Upper lobe of left lung (tissue), 6 donors: ENCODE data around the gene CD163L1. TPM values are rescaled to one million over a fixed set of nuclear protein-coding genes. Genes with fewer than 3 reads are reported as not detected.
A peak's percentile ranks its signal among the peaks of the same experiment; 100 is the strongest.

Experiments used
- ATAC-seq, 2 donors: fragments of 200-7000 bp; cut with Tn5 transposase; one replicate each; pipeline ENCODE4 v1.9.1; 2022; ENCODE audit warnings: mild to moderate bottlenecking in 2 of 2, moderate library complexity in 2 of 2; ENCODE audit not compliant: low FRiP score in 2 of 2
- DNase-seq, 2 donors: peaks; one replicate each; pipeline ENCODE4 v3.0.0-alpha.2; 2019 to 2020
- H3K27ac ChIP-seq, 4 donors: fragments of 200-600 bp; sonication (generic); one replicate each; pipeline ENCODE4 v1.5.1; 2016 to 2019
- H3K27me3 ChIP-seq, 4 donors: fragments of 200-600 bp; sonication (generic); one replicate each; pipeline ENCODE4 v1.5.1; 2017 to 2019
- H3K36me3 ChIP-seq, 4 donors: fragments of 200-600 bp; sonication (generic); one replicate each; pipeline ENCODE4 v1.5.1; 2016 to 2019
- H3K4me1 ChIP-seq, 4 donors: fragments of 200-600 bp; sonication (generic); one replicate each; pipeline ENCODE4 v1.5.1; 2018 to 2019
- H3K4me3 ChIP-seq, 4 donors: fragments of 200-600 bp; sonication (generic); one replicate each; pipeline ENCODE4 v1.5.1; 2017 to 2019; ENCODE audit warnings: mild to moderate bottlenecking in 2 of 4, moderate library complexity in 1 of 4
- H3K9me3 ChIP-seq, 4 donors: fragments of 200-600 bp; sonication (generic); one replicate each; pipeline ENCODE4 v1.5.1; 2018 to 2019
- CTCF ChIP-seq, 6 experiments: fragments of 450-650 bp in 4 of 6; fragments of 200-600 bp in 2 of 6; sonication (generic) in 2 of 6; IDR thresholded peaks; one replicate each; pipeline ENCODE4 v1.5.1; 2016 to 2019; ENCODE audit warnings: antibody characterized with exemption in 6 of 6
- EP300 ChIP-seq, 4 donors: sonication (generic); formaldehyde crosslinking; IDR thresholded peaks; one replicate each; pipeline ENCODE4 v1.5.1; 2017; ENCODE audit warnings: antibody characterized with exemption in 4 of 4, control low read depth in 2 of 4
- POLR2A ChIP-seq, 4 donors: fragments of 450-650 bp; IDR thresholded peaks; one replicate each; pipeline ENCODE4 v1.5.1; 2016 to 2017; ENCODE audit warnings: antibody characterized with exemption in 4 of 4, mild to moderate bottlenecking in 2 of 4
- POLR2AphosphoS5 ChIP-seq, 2 donors: sonication (generic); formaldehyde crosslinking; IDR thresholded peaks; one replicate each; pipeline ENCODE4 v1.5.1; 2017; ENCODE audit warnings: antibody characterized with exemption in 2 of 2
- WGBS, 2 donors: methylation state at CpG; one replicate each; pipeline ENCODE4 v1.1.5; 2017 to 2018; 5-methylcytosine and 5-hydroxymethylcytosine counted together
- total RNA-seq, 6 donors: library from RNA; depleted of rRNA in 4 of 6; stranded (reverse); fragments of >200 nt in 4 of 6; gene quantifications; one replicate each; pipeline versions ENCODE4 v1.1.0 to v1.2.1, GENCODE V29; 2016 to 2021
- donor health status: DM: no; HTN: no; CAD: no; lungs with moderate emphysema.
- donor health status: DM: no; HTN: yes; CAD: no; lungs with severe emphysema.

Gene CD163L1
- total RNA-seq, 6 donors from 2014 or later = 0.59 to 21.0 (median 4.2) TPM

- TF ChIP-seq POLR2AphosphoS5 (IDR thresholded peaks at IDR 0.05) = no peak
- no peak for TF ChIP-seq CTCF (IDR thresholded peaks at IDR 0.05)
- TF ChIP-seq EP300 (IDR thresholded peaks at IDR 0.05) = no peak
- TF ChIP-seq POLR2A (IDR thresholded peaks at IDR 0.05) = no peak
- H3K27me3 ChIP-seq = no peaks in the 10 kb centered on the region
- ATAC-seq (no peak), DNase-seq (no peak)
- no peak overlapping the region for H3K27ac ChIP-seq
- no peaks in the 10 kb centered on the region for H3K9me3 ChIP-seq
- 100% methylated on average over 1 of the region's 1 CpG for WGBS, 2 donors
- H3K4me3 ChIP-seq = no peak overlapping the region
- H3K36me3 ChIP-seq = no peaks in the 10 kb centered on the region
- no peaks in the 10 kb centered on the region for H3K4me1 ChIP-seq
Measured at GRCh38 chr12:7399089-7399488, 44.9 kb downstream of the CD163L1 start.

GRCh38 chr12:7396418-7396817, 47.5 kb downstream of the CD163L1 start:
- WGBS, 2 donors = 81 to 82% methylated on average over 3 of the region's 3 CpGs
- DNase-seq (no peak), ATAC-seq (no peak)
- Histone ChIP-seq H3K4me3 (no peak overlapping the region), H3K27ac (no peak overlapping the region), H3K36me3 (no peaks in the 10 kb centered on the region), H3K4me1 (no peaks in the 10 kb centered on the region), H3K27me3 (no peaks in the 10 kb centered on the region), H3K9me3 (no peaks in the 10 kb centered on the region)
- no peak for TF ChIP-seq POLR2AphosphoS5 (IDR thresholded peaks at IDR 0.05)
- TF ChIP-seq CTCF (IDR thresholded peaks at IDR 0.05) = no peak
- TF ChIP-seq EP300 (IDR thresholded peaks at IDR 0.05) = no peak
- TF ChIP-seq POLR2A (IDR thresholded peaks at IDR 0.05) = no peak

- no peak for TF ChIP-seq EP300 (IDR thresholded peaks at IDR 0.05)
- no peak for TF ChIP-seq POLR2AphosphoS5 (IDR thresholded peaks at IDR 0.05)
- TF ChIP-seq POLR2A (IDR thresholded peaks at IDR 0.05) = no peak
- no peak for TF ChIP-seq CTCF (IDR thresholded peaks at IDR 0.05)
- 85 to 87% methylated on average over 5 of the region's 5 CpGs for WGBS, 2 donors
Measured at GRCh38 chr12:7395950-7396349, 48.0 kb downstream of the CD163L1 start.

GRCh38 chr12:7387289-7387688, 56.7 kb downstream of the CD163L1 start:
- WGBS, 2 donors = 73 to 84% methylated on average over 1 of the region's 1 CpG
- Histone ChIP-seq H3K4me3 (no peak overlapping the region), H3K27ac (no peak overlapping the region), H3K4me1 (no peaks in the 10 kb centered on the region), H3K36me3 (no peaks in the 10 kb centered on the region), H3K27me3 (no peaks in the 10 kb centered on the region), H3K9me3 (no peaks in the 10 kb centered on the region)
- TF ChIP-seq CTCF (IDR thresholded peaks at IDR 0.05) (no peak), POLR2A (IDR thresholded peaks at IDR 0.05) (no peak), POLR2AphosphoS5 (IDR thresholded peaks at IDR 0.05) (no peak), EP300 (IDR thresholded peaks at IDR 0.05) (no peak)
- DNase-seq (no peak), ATAC-seq (no peak)

More at GRCh38 chr12:7395950-7396349, 48.0 kb downstream of the CD163L1 start:
- H3K27me3 ChIP-seq = no peaks in the 10 kb centered on the region
- H3K4me3 ChIP-seq = no peak overlapping the region
- no peaks in the 10 kb centered on the region for H3K4me1 ChIP-seq
- ATAC-seq (no peak), DNase-seq (no peak)
- no peaks in the 10 kb centered on the region for H3K36me3 ChIP-seq
- no peaks in the 10 kb centered on the region for H3K9me3 ChIP-seq
- no peak overlapping the region for H3K27ac ChIP-seq

GRCh38 chr12:7383157-7383556, 60.8 kb downstream of the CD163L1 start:
- H3K27me3 ChIP-seq = no peaks in the 10 kb centered on the region
- no peaks in the 10 kb centered on the region for H3K36me3 ChIP-seq
- TF ChIP-seq POLR2AphosphoS5 (IDR thresholded peaks at IDR 0.05) = no peak
- no peak overlapping the region for H3K4me3 ChIP-seq
- H3K27ac ChIP-seq = no peak overlapping the region
- WGBS, 2 donors = 78% methylated on average over 1 of the region's 1 CpG; no CpG with 5 or more reads in 1 of the 2 donors
- no peaks in the 10 kb centered on the region for H3K9me3 ChIP-seq
- ATAC-seq (peak in 1 of 2 donors; percentile 34), DNase-seq (no peak)
- no peaks in the 10 kb centered on the region for H3K4me1 ChIP-seq
